Measurements from ENCODE around the gene ITGA3.

The ITGA3 gene

DNA sequence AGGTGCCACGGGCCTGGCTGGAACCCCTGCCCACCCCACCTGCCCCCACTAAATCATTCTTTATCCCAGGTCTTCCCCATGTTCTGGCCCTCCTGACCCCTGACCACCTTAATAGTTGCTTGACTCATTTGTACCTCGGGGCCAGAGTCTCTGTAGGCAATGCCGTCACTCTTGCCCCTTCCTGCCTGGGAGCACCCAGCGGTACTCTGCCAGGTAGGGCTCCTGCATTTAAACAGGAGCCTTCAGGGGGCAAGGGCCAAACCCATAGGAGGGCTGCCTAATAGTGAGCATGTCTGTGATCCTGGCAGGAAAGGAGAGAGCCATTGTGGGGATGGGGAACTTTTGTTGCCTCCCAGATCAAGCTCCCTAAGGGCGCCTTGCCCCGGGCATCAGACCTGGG lies 8.8 kb upstream of the ITGA3 start:
- TF ChIP-seq, protein P1, sequence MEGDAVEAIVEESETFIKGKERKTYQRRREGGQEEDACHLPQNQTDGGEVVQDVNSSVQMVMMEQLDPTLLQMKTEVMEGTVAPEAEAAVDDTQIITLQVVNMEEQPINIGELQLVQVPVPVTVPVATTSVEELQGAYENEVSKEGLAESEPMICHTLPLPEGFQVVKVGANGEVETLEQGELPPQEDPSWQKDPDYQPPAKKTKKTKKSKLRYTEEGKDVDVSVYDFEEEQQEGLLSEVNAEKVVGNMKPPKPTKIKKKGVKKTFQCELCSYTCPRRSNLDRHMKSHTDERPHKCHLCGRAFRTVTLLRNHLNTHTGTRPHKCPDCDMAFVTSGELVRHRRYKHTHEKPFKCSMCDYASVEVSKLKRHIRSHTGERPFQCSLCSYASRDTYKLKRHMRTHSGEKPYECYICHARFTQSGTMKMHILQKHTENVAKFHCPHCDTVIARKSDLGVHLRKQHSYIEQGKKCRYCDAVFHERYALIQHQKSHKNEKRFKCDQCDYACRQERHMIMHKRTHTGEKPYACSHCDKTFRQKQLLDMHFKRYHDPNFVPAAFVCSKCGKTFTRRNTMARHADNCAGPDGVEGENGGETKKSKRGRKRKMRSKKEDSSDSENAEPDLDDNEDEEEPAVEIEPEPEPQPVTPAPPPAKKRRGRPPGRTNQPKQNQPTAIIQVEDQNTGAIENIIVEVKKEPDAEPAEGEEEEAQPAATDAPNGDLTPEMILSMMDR (IDR thresholded peaks at IDR 0.05; ENCODE audit: low read depth, low read length), result no peak
- Histone ChIP-seq H3K27ac (no peak overlapping the region), H3K36me3 (no peaks in the 10 kb centered on the region), H3K4me3 (ENCODE audit: low read depth, low read length) (no peak overlapping the region), H3K9me3 (ENCODE audit: severe bottlenecking) (no peaks in the 10 kb centered on the region), H3K27me3 (ENCODE audit: insufficient read depth, low read depth, severe bottlenecking) (no peaks in the 10 kb centered on the region)
- no peak for DNase-seq

DNA sequence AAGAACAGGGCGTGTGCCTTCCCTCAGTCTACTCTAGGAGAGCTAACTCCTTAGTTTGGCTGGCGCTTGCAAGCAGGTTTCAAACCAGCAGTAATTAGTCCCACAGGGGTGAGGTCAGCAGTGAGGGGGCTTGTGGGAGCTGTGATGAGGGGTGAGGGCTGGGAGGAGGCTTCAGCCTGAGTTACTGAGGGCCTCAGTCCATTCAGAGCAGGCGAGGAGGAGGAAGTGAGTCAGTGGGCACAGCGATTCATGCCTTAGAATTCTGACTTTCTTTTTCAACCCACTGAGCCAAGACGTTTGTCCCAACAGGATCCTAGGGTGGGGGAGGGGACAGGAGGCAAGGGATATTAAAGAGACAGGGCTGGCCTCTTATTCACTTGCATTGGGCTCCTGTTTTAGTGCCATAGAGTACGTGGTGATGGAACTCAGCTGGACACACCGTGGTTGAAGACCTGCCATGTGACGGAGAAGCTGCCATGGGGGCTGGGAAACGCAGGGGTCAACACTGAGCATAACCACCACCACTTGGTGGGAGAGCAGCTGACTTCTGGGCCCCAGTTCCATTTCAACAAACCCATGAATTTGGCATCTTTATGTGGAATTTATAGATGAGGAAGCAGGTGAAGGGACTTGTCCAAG lies 8.3 kb upstream of the ITGA3 start:
- TF ChIP-seq, protein P1 (IDR thresholded peaks at IDR 0.05; ENCODE audit: low read depth, low read length), result no peak
- no peak overlapping the region for H3K27ac ChIP-seq

DNA sequence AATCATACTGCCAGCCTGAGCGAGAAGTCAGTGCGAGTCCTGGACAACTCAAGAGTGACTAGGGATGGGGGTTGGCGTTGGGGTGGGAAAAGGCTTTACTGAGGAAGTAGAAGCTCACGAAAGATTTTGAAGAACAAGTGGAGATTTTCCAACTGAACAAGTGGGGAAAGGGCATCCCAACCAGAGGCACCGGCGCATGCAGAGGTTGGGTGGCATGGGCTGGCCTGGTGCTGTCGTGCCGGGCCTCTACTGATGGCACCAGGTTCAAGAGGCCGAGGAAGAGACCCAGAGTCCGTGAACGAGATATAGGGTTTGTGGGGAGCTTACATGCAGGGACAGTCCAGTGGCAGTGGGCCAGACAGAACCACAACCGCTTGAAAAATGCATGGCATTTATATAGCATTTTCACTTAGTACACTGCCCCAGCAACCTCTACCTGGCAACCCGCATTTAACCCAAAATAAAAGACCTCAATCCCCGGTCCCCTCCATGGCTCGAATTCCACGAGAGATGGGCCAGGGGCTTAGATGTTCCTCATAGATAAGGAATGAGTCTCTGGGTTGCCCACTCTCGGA lies 7.7 kb upstream of the ITGA3 start:
- H3K27ac ChIP-seq, result no peak overlapping the region
- no peak overlapping the region for H3K4me3 ChIP-seq (ENCODE audit: low read depth, low read length)
- TF ChIP-seq, protein P1 (IDR thresholded peaks at IDR 0.05; ENCODE audit: low read depth, low read length), result no peak
- no peaks in the 10 kb centered on the region for H3K36me3 ChIP-seq
- H3K27me3 ChIP-seq (ENCODE audit: insufficient read depth, low read depth, severe bottlenecking), result no peaks in the 10 kb centered on the region
- H3K9me3 ChIP-seq (ENCODE audit: severe bottlenecking), result no peaks in the 10 kb centered on the region
- no peak for DNase-seq

More for the DNA sequence above, 8.3 kb upstream of the ITGA3 start:
- H3K36me3 ChIP-seq, result no peaks in the 10 kb centered on the region
- H3K27me3 ChIP-seq (ENCODE audit: insufficient read depth, low read depth, severe bottlenecking), result no peaks in the 10 kb centered on the region
- no peak for DNase-seq
- H3K9me3 ChIP-seq (ENCODE audit: severe bottlenecking), result no peaks in the 10 kb centered on the region
- no peak overlapping the region for H3K4me3 ChIP-seq (ENCODE audit: low read depth, low read length)

DNA sequence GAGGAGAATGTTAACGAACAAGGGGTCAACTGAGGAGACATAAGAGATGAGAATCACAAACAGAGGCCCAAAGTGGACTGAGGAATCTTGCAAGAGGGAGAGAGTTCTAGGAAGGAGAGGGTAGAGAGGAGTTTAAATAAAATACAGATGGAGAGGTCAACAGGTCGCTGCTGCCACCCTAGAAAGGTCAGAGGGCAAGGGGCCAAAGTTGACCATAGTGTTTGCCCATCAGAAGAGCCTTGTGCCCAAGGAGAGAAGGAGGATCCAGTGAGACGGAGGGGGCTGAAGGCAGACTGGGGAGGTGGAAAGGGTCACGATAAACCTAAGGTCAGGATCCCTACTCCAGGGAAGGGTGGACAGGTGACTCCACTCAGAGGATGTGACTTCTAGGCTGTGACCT lies 6.9 kb upstream of the ITGA3 start:
- no peak overlapping the region for H3K27ac ChIP-seq

DNA sequence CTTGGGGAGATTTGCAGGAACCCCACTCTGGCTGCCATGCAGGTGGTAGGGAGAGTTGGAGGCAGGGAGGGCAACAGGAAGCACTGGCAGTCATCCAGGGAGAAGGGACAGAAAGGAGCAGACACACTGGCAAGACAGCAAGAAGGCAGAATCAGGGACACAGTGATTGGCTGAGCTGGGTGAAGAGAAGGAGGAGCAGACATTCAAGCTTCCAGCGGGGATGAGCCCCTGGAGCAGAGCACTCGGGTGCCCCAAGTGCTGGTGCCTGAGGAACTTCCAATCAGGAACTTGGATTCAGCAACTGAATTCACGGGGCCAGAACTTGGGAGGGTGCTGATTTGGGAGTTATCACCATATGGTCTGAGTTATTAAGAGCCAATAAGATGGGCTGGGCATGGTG lies 6.3 kb upstream of the ITGA3 start:
- TF ChIP-seq, protein P1 (IDR thresholded peaks at IDR 0.05; ENCODE audit: low read depth, low read length), result no peak
- Histone ChIP-seq H3K36me3 (no peaks in the 10 kb centered on the region), H3K27ac (no peak overlapping the region), H3K27me3 (ENCODE audit: insufficient read depth, low read depth, severe bottlenecking) (no peaks in the 10 kb centered on the region), H3K9me3 (ENCODE audit: severe bottlenecking) (no peaks in the 10 kb centered on the region), H3K4me3 (ENCODE audit: low read depth, low read length) (no peak overlapping the region)
- DNase-seq, result no peak

More for the DNA sequence above, 6.9 kb upstream of the ITGA3 start:
- TF ChIP-seq, protein P1 (IDR thresholded peaks at IDR 0.05; ENCODE audit: low read depth, low read length), result no peak
- H3K9me3 ChIP-seq (ENCODE audit: severe bottlenecking), result no peaks in the 10 kb centered on the region
- no peaks in the 10 kb centered on the region for H3K36me3 ChIP-seq
- no peaks in the 10 kb centered on the region for H3K27me3 ChIP-seq (ENCODE audit: insufficient read depth, low read depth, severe bottlenecking)
- H3K4me3 ChIP-seq (ENCODE audit: low read depth, low read length), result no peak overlapping the region
- DNase-seq, result no peak

All from WERI-Rb-1 (cell line).